ENCODE measurements around the gene LYPD6.

- TF ChIP-seq EZH2phosphoT487 (IDR thresholded peaks at IDR 0.05; ENCODE audit: insufficient read depth, low read depth) (no peak), EZH2 (IDR thresholded peaks at IDR 0.05; ENCODE audit: insufficient read depth, poor library complexity, severe bottlenecking) (no peak)
These were observed 142.0 kb downstream of the LYPD6 start for GRCh38 chr2:149472413-149472812.

Measured in GM23248 (cell line).